Osteocyte (in vitro differentiated cells): ENCODE results near the gene PXT1. TPM values are rescaled to one million over a fixed set of nuclear protein-coding genes. Genes with fewer than 3 reads are reported as not detected.

ENCODE experiments used
- DNase-seq: peaks from one replicate; pipeline ENCODE4 v3.0.0; 2021; ENCODE audit warnings: mixed read lengths; ENCODE audit not compliant: unreplicated experiment; ENCODE audit errors: extremely low spot score
- H3K27ac Mint-ChIP-seq: one replicate; pipeline ENCODE4 v1.8.0; 2021; ENCODE audit warnings: mild to moderate bottlenecking, mixed read lengths; ENCODE audit not compliant: unreplicated experiment
- H3K27me3 Mint-ChIP-seq: one replicate; pipeline ENCODE4 v1.8.0; 2021; ENCODE audit warnings: mixed read lengths; ENCODE audit not compliant: unreplicated experiment
- H3K36me3 Mint-ChIP-seq: one replicate; pipeline ENCODE4 v1.8.0; 2021; ENCODE audit warnings: mixed read lengths; ENCODE audit not compliant: unreplicated experiment
- H3K4me1 Mint-ChIP-seq: one replicate; pipeline ENCODE4 v1.8.0; 2021; ENCODE audit warnings: mixed read lengths; ENCODE audit not compliant: unreplicated experiment
- H3K4me3 Mint-ChIP-seq: one replicate; pipeline ENCODE4 v1.8.0; 2021; ENCODE audit warnings: mild to moderate bottlenecking, moderate library complexity, mixed read lengths; ENCODE audit not compliant: unreplicated experiment
- H3K9me3 Mint-ChIP-seq: one replicate; pipeline ENCODE4 v1.8.0; 2021; ENCODE audit warnings: mixed read lengths; ENCODE audit not compliant: unreplicated experiment
- CTCF ChIP-seq: fragments of 200-600 bp; sonication (generic); IDR thresholded peaks from 2 replicates; pipeline ENCODE4 v1.5.0; 2021; ENCODE audit warnings: antibody characterized with exemption, mild to moderate bottlenecking, moderate library complexity
- total RNA-seq: library from RNA; stranded (reverse); gene quantifications from 2 replicates; pipeline ENCODE4 v1.2.1, GENCODE V29; 2021

PXT1 gene
- total RNA-seq, 1 donor from 2014 or later = not detected

GRCh38 chr6:36384095-36384494, 58.6 kb downstream of the PXT1 start:
- no peak overlapping the region for H3K27ac Mint-ChIP-seq

GRCh38 chr6:36383606-36384005, 59.0 kb downstream of the PXT1 start:
- H3K27me3 Mint-ChIP-seq = peaks cover 9% of the 10 kb centered on the region
- H3K36me3 Mint-ChIP-seq = no peaks in the 10 kb centered on the region
- H3K9me3 Mint-ChIP-seq = no peaks in the 10 kb centered on the region
- DNase-seq = no peak
- H3K4me1 Mint-ChIP-seq = peaks cover 23% of the 10 kb centered on the region
- H3K27ac Mint-ChIP-seq = no peak overlapping the region
- H3K4me3 Mint-ChIP-seq = no peak overlapping the region
- no peak for TF ChIP-seq CTCF

More at GRCh38 chr6:36384095-36384494, 58.6 kb downstream of the PXT1 start:
- no peak for TF ChIP-seq CTCF
- H3K4me1 Mint-ChIP-seq = peaks cover 23% of the 10 kb centered on the region
- no peak for DNase-seq
- H3K4me3 Mint-ChIP-seq = no peak overlapping the region
- H3K9me3 Mint-ChIP-seq = no peaks in the 10 kb centered on the region
- H3K36me3 Mint-ChIP-seq = no peaks in the 10 kb centered on the region
- H3K27me3 Mint-ChIP-seq = peaks cover 9% of the 10 kb centered on the region

- Mint-ChIP-seq H3K27ac (no peak overlapping the region), H3K9me3 (no peaks in the 10 kb centered on the region), H3K4me3 (no peak overlapping the region), H3K4me1 (peaks cover 20% of the 10 kb centered on the region), H3K36me3 (no peaks in the 10 kb centered on the region), H3K27me3 (peaks cover 4% of the 10 kb centered on the region)
- no peak for DNase-seq
- TF ChIP-seq CTCF = no peak
These were observed 59.7 kb downstream of the PXT1 start for GRCh38 chr6:36382976-36383375.

GRCh38 chr6:36381502-36382389, 60.9 kb downstream of the PXT1 start:
- peaks cover 11% of the 10 kb centered on the region for H3K4me1 Mint-ChIP-seq
- DNase-seq = no peak
- H3K27ac Mint-ChIP-seq = no peak overlapping the region
- no peak overlapping the region for H3K4me3 Mint-ChIP-seq
- TF ChIP-seq CTCF = no peak
- H3K9me3 Mint-ChIP-seq = no peaks in the 10 kb centered on the region
- no peaks in the 10 kb centered on the region for H3K36me3 Mint-ChIP-seq
- peaks cover 7% of the 10 kb centered on the region for H3K27me3 Mint-ChIP-seq

- no peaks in the 10 kb centered on the region for H3K9me3 Mint-ChIP-seq
- no peaks in the 10 kb centered on the region for H3K4me1 Mint-ChIP-seq
- no peak for DNase-seq
- no peak overlapping the region for H3K27ac Mint-ChIP-seq
- peaks cover 15% of the 10 kb centered on the region for H3K27me3 Mint-ChIP-seq
- TF ChIP-seq CTCF = no peak
- no peak overlapping the region for H3K4me3 Mint-ChIP-seq
- H3K36me3 Mint-ChIP-seq = no peaks in the 10 kb centered on the region
These were observed 62.5 kb downstream of the PXT1 start for GRCh38 chr6:36380166-36380565.
